Large intestine (tissue), 3 donors: ENCODE results near the gene ATG9A. TPM values are rescaled to one million over a fixed set of nuclear protein-coding genes. Genes with fewer than 3 reads are reported as not detected.

Experiments
- DNase-seq, 2 donors: peaks; one replicate each; pipeline versions ENCODE4 v3.0.0 to v3.0.0-alpha.2; 2013
- H3K27ac ChIP-seq: one replicate; pipeline ENCODE4 v1.5.1; 2013; ENCODE audit warnings: low read length
- H3K27me3 ChIP-seq: 2 replicates; pipeline ENCODE4 v1.6.1; 2013; ENCODE audit warnings: low read length; ENCODE audit not compliant: control insufficient read depth, insufficient read depth
- H3K36me3 ChIP-seq: 2 replicates; pipeline ENCODE4 v1.6.1; 2013; ENCODE audit warnings: low read length; ENCODE audit not compliant: control insufficient read depth, insufficient read depth
- H3K4me1 ChIP-seq: one replicate; pipeline ENCODE4 v1.6.1; 2013; ENCODE audit warnings: low read length; ENCODE audit not compliant: control insufficient read depth, insufficient read depth
- H3K4me3 ChIP-seq: one replicate; pipeline ENCODE4 v1.5.1; 2013; ENCODE audit warnings: low read length
- H3K9me3 ChIP-seq: one replicate; pipeline ENCODE4 v1.6.1; 2013; ENCODE audit warnings: mild to moderate bottlenecking, low read depth, low read length, moderate library complexity; ENCODE audit not compliant: control insufficient read depth
- WGBS: methylation state at CpG from one replicate; pipeline ENCODE4 v1.1.5; 2013; ENCODE audit warnings: low lambda C conversion rate; ENCODE audit not compliant: insufficient coverage; 5-methylcytosine and 5-hydroxymethylcytosine counted together
- polyA plus RNA-seq: library from polyadenylated mRNA; unstranded; fragments of 120-200 nt; gene quantifications from one replicate; pipeline ENCODE4 v1.2.1, GENCODE V29; 2013

ATG9A gene
- polyA plus RNA-seq, 1 donor, result 41.2 TPM

GRCh38 chr2:219252900-219253752 lies 23.7 kb upstream of the ATG9A start, which contains the start of gene TUBA4B:
TSS of gene TUBA4B (plus strand) at chr2:219253243. CDS start at chr2:219253408, 165 bp downstream.
- Histone ChIP-seq H3K9me3 (no peaks in the 10 kb centered on the region), H3K36me3 (peaks cover 11% of the 10 kb centered on the region), H3K27ac (peak within 1 kb of the TSS; percentile 15), H3K27me3 (peaks cover 46% of the 10 kb centered on the region), H3K4me3 (peak within 1 kb of the TSS; percentile 45), H3K4me1 (peaks cover 48% of the 10 kb centered on the region)
- DNase-seq, result peak in 1 of 2 donors; percentile 49
- no CpG with 5 or more reads among the region's 49 CpGs for WGBS

GRCh38 chr2:219252570-219252899 lies 23.1 kb upstream of the ATG9A start:
- peak in 1 of 2 donors; percentile 19 for DNase-seq
- peaks cover 46% of the 10 kb centered on the region for H3K27me3 ChIP-seq
- WGBS, result no CpG with 5 or more reads among the region's 9 CpGs

GRCh38 chr2:219252084-219252483 lies 22.6 kb upstream of the ATG9A start:
- Histone ChIP-seq H3K36me3 (peaks cover 18% of the 10 kb centered on the region), H3K9me3 (no peaks in the 10 kb centered on the region), H3K4me3 (peak overlapping the region; percentile 45), H3K27ac (no peak overlapping the region), H3K4me1 (peaks cover 59% of the 10 kb centered on the region), H3K27me3 (peaks cover 46% of the 10 kb centered on the region)
- no peak for DNase-seq
- no CpG with 5 or more reads among the region's 5 CpGs for WGBS

More at GRCh38 chr2:219252570-219252899, 23.1 kb upstream of the ATG9A start:
- Histone ChIP-seq H3K27ac (no peak overlapping the region), H3K4me3 (peak overlapping the region; percentile 45), H3K4me1 (peaks cover 54% of the 10 kb centered on the region), H3K36me3 (peaks cover 17% of the 10 kb centered on the region), H3K9me3 (no peaks in the 10 kb centered on the region)

- 60% methylated on average over 1 of the region's 6 CpGs for WGBS
- no peak overlapping the region for H3K4me3 ChIP-seq
Observed at GRCh38 chr2:219251656-219252055, 22.2 kb upstream of the ATG9A start.

GRCh38 chr2:219250049-219250781 lies 20.8 kb upstream of the ATG9A start:
- Histone ChIP-seq H3K4me1 (peaks cover 71% of the 10 kb centered on the region), H3K4me3 (no peak overlapping the region), H3K27me3 (peaks cover 33% of the 10 kb centered on the region), H3K27ac (peak overlapping the region; percentile 93), H3K9me3 (no peaks in the 10 kb centered on the region), H3K36me3 (peaks cover 18% of the 10 kb centered on the region)
- DNase-seq, result no peak
- no CpG with 5 or more reads among the region's 22 CpGs for WGBS

More at GRCh38 chr2:219251656-219252055, 22.2 kb upstream of the ATG9A start:
- H3K27me3 ChIP-seq, result peaks cover 46% of the 10 kb centered on the region
- DNase-seq, result no peak
- no peaks in the 10 kb centered on the region for H3K9me3 ChIP-seq
- H3K4me1 ChIP-seq, result peaks cover 62% of the 10 kb centered on the region
- H3K27ac ChIP-seq, result no peak overlapping the region
- peaks cover 18% of the 10 kb centered on the region for H3K36me3 ChIP-seq

GRCh38 chr2:219249203-219249980 lies 20.0 kb upstream of the ATG9A start:
- WGBS, result no CpG with 5 or more reads among the region's 7 CpGs
- no peaks in the 10 kb centered on the region for H3K9me3 ChIP-seq
- H3K4me3 ChIP-seq, result no peak overlapping the region
- H3K4me1 ChIP-seq, result peaks cover 71% of the 10 kb centered on the region
- H3K27ac ChIP-seq, result peak overlapping the region; percentile 93
- H3K36me3 ChIP-seq, result peaks cover 18% of the 10 kb centered on the region
- peaks cover 25% of the 10 kb centered on the region for H3K27me3 ChIP-seq
- peak; percentile 91 to 96 for DNase-seq

- H3K4me3 ChIP-seq, result no peak overlapping the region
- no peaks in the 10 kb centered on the region for H3K9me3 ChIP-seq
- H3K4me1 ChIP-seq, result peaks cover 71% of the 10 kb centered on the region
- peaks cover 18% of the 10 kb centered on the region for H3K36me3 ChIP-seq
- DNase-seq, result no peak
- H3K27ac ChIP-seq, result peak overlapping the region; percentile 93
- peaks cover 19% of the 10 kb centered on the region for H3K27me3 ChIP-seq
- no CpG with 5 or more reads among the region's 2 CpGs for WGBS
Observed at GRCh38 chr2:219248845-219249202, 19.4 kb upstream of the ATG9A start.

- no CpG with 5 or more reads among the region's 17 CpGs for WGBS
- Histone ChIP-seq H3K36me3 (peaks cover 18% of the 10 kb centered on the region), H3K4me1 (peaks cover 67% of the 10 kb centered on the region), H3K4me3 (no peak overlapping the region), H3K27me3 (peaks cover 11% of the 10 kb centered on the region), H3K9me3 (no peaks in the 10 kb centered on the region), H3K27ac (peak overlapping the region; percentile 93)
- DNase-seq, result no peak
Observed at GRCh38 chr2:219247678-219248642, 18.5 kb upstream of the ATG9A start.

- no peak for DNase-seq
- Histone ChIP-seq H3K27me3 (no peaks in the 10 kb centered on the region), H3K36me3 (peaks cover 18% of the 10 kb centered on the region), H3K4me3 (no peak overlapping the region), H3K4me1 (peaks cover 54% of the 10 kb centered on the region), H3K27ac (no peak overlapping the region), H3K9me3 (no peaks in the 10 kb centered on the region)
- WGBS, result no CpG with 5 or more reads among the region's 10 CpGs
Observed at GRCh38 chr2:219246559-219246958, 17.1 kb upstream of the ATG9A start.
